KG1 (cell line): ENCODE data around the gene CPTP.
A peak's percentile ranks its signal among the peaks of the same experiment; 100 is the strongest.

Experiments used
- DNase-seq: peaks from one replicate; lab custom pipeline; 2025; lab: John Stamatoyannopoulos, UW

The CPTP gene

DNA sequence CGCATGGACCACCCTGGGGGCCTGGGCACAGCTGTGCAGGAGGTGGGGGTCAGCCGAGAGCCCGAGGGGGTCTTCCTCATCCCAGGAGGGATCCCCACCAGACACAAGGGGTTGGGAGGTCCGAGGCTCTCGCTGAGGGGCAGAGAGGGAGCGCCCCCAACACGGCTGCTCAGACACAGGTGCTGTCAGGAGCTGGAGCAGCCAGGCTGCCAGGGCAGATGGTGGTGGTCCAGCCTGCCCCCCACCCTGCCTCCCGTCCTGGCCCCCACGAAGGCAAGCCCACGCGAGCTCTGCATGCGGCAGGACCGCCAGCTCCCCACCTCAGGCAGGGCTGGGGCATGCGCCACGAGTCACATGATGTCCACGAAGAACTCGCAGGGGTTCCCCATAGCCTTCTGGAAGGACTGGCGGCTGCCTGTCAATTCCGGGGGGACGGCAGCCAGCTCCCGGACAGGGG, 11.2 kb downstream of the CPTP start:
- DNase-seq, result no peak

DNA sequence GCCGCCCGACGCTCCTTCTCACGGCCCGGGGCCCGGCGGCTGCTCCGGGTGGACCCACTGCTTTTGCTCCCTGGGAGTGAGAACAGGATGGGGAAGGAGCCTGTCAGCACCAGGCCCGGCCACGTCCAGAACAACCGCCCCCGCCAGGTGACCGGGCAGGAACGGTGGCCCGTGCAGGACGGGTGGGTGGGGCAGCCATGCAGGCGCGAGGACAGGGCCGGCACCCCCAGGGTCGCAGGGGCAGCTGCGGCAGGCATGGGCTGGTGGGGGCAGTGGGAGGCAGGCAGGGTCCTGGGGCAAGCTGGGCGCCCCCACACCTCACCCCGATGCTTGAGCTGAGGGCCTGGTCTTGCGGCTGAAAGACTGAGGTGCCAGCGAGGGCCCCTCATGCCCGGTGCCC, 11.8 kb downstream of the CPTP start:
- DNase-seq, result no peak

DNA sequence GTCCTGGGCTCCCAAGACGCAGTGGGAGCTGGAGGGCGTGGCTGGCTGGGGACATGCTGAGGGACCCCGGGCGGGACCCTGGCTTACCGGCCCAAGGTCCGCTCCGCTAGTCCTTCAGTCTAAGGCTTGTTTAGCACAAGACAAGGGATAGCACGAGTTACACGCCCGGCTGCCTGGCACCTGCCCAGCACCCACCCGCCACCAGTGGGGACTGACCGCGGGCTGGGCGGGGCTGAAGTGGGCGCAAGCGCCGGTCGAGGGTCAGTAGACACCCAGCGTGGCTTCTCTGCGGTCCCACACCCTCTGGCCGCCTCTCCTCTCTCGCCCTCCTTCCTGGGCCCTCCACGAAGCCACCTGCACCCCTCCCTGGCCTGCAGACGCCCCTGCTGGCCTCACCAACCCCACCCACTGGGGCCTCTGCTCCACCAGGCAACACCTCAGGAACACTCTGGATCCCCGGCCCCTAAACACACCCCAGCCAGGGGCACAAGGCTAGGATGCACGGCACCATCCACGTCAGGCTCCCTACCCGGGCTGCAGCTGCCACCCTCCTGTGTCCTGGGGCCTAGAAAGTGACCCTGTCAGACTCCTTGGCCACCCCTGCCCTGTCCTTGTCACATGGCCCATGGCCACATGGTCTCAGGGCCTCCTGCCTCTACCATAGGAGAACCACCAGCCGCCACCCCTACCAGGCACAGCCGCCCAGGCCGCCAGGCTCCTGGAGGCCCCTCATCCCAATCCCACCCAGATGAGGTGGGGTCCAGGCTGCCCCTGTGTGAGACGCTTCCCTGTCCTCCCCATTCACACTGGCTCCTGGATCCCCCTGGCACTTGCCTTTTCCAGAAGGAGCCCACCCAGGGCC, 12.6 kb downstream of the CPTP start:
- DNase-seq, result no peak

DNA sequence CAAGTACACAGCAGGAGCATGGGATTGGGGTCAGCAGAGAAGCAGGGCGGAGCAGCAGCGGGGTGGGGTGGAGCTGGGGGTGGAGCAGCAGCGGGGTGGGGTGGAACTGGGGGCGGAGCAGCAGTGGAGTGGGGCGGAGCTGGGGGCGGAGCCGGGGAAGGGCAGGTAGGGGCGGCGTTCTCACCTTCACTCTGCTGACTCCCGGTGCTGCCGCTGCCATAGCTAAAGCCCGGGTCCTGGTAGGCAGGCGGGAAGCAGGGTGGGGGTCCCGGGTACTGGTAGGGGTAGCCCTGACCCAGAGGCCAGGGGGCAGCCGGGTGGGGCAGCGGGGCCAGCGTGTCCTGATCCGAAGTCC, 13.2 kb downstream of the CPTP start:
- no peak for DNase-seq

DNA sequence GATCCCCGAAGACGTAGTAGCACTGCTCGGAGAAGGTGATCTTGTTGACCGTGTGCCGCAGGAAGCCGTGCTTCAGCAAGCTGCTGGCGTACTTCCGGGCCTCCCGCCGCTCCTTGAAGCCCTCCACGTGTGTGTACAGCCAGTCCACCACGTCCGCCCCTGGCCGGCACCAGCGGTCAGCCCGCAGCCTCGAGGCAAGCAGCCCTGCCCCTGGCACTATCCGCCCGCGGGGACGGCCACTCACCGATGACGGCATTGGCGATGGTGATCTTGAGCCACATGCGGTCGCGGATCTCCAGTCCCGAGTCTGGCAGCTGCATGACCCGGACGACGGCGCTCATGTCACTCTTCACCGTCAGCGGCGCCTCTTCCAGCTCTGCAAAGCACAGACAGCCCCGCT, 13.7 kb downstream of the CPTP start:
- DNase-seq, result no peak

DNA sequence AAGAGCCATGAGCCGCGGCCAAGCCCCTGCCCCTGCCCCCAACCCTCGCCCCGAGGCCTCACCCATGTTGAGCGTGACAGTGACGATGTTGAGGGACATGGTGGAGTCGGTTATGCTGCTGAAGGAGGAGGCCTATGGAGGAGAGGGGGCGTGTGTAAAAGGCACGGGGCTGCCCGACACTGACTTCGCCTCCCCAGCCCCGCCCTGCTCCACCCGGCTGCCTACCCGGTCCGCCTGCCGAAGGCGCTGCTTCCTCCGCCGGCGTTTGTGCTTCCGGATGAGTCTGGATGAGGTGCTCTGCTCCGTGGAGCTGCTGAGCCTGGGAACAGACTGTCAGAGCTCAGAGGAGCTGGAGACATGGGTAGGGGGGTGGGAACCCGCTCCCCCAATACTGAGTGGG, 15.6 kb downstream of the CPTP start:
- DNase-seq, result no peak

DNA sequence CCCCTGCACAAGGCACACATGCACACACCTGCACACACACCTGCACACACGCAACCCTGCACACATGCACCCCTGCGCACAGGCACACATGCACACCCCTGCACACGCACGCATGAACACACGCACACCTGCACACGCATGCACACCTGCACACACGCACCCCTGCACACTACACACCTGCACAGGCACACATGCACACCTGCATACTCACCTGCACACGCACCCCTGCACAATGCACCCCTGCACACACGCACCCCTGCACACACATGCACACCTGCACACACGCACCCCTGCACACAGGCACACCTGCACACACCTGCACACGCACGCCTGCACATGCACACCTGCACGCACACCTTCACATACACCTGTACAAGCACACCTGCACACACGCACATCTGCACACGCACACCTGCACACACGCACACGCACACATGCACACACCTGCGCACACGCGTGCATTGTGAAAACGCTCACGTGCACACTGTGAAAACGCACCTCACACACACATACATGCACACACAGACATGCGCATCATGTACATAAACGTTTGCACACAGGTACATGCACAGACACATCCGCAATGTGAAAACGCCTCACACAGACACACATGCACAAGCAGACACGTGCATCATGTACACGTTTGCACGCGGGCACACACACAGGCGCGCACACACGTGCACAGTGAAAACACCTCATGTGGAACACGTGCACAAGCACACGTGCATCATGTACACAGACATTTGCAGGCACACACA, 16.4 kb downstream of the CPTP start:
- no peak for DNase-seq

DNA sequence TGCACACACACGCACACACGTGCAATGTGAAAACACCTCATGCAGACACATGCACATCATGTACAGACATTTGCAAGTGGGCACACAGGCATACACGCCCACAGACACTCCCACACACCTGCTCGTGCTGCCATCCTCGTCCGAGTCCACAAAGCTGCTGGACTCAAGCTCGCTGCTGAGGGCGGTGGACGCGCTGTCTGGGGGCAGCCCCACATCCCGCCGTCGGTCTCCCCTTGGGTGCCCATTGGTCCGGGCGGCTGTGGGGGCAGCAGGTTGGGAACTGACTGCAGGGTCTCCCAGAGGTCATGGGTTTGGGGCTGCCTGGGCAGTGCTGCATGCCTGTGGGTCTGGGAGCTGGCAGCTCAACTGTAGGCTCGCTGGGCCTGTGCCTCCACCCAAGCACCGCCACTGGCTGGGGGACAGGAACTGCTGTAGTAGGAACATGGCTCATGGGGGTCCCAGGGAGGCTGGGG, 17.0 kb downstream of the CPTP start:
- DNase-seq, result no peak

DNA sequence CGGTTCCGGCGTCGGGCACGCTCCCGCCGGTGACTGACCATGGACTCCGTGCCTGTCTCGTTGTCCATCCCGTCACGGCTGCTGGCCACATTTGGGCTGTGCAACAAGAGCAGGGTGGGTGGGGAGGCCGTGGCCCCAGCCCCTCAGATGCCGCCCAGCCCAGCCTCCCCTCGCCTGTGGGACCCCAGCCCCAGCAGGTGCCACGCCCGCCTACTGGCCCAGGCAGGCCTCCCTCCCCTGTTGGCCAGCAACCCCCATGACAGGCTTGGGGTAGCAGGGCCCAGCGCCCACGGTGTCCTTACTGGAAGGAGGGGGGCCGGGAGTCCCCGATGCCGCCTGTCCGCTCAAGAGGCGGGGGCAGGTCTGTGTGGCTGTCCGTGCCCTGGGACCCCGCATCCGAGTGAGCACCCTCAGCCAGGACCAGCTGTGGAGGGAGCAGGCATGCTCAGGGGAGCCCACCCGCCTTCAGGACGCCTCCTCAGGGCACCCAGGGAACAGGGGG, 17.5 kb downstream of the CPTP start:
- no peak for DNase-seq

DNA sequence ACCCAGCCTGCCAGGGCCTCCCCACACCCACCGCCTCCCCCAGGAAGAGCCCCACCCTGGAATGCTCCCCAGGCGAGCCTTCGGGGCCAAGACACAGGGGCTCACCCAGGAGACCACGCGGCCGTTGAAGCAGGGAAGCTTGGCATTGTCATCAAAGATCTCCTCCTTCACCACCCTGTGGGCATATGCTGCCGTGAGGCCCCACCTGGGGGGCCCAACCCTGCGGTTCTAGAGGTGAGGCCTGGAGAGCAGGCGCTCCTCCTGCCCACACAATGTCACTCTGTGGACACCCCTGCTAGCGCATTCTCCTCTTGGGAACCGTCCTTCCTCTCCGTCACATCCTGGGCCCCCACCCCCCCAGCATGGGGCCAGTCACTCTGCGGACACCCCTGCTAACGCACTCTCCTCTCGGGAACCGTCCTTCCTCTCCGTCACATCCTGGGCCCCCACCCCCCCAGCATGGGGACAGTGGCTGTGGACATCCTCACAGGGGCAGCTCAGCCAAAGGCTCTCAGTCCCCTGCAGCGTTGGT, 18.0 kb downstream of the CPTP start:
- no peak for DNase-seq

DNA sequence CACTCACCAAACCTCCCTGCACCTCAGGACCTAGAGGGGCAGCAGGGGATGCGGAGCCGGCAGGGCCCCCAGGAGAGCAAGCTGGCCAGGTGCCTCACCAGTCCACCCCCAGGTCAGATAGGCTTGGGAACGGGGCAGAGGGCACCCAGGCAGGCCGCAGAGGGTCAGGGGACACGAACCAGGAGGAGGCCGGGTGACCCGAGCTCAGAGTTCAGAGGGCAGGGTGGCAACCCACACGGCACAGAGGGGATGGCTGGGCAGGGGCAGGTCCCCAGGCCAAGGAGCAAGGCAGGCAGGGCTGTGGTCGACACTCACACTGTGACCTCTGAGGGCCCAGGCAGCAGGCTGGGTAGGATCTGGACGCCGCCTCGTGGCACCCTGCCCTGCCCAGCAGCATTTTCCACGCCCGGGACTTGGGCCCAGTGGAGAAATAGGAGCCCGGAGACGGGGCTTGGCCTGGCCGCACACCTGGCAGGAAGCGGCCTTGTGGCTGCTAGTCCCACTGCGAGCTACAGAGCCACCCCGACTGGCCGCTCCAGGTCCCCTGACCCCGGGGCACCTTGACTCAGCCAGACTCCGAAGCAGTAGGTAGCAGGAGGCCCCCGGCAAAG, 19.3 kb downstream of the CPTP start:
- no peak for DNase-seq

DNA sequence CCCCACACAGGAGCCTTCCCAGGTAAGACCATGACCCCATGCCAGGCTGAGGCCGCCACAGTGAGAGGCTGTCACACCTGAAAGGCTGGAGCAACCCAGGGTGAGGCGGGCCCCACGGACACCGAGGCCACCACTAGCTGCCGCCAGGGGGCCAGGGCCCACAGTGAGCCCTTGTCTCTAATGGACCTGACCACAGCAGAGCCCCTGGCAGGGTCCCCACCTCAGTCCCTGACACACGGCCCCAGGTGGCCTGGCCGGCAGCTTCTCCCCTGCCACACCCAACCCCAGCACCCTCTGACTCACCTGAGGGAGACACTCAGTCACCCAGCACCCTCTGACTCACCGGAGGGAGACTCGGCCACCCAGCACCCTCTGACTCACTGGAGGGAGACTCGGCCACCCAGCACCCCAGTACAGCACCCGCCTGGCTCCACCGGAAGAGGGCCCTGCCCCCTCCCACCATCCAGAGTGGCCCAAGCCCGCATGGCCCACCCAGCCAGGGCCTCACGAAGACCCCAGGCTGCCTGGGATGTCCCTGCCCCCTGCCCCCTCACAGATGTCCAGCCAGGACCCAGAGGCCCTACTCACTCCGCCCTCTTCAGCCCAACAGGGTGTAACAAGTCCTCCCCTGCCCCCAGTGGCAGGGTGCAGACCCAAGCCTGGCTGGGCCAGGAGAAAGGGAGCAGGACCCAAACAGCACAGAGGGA, 20.2 kb downstream of the CPTP start:
- no peak for DNase-seq

DNA sequence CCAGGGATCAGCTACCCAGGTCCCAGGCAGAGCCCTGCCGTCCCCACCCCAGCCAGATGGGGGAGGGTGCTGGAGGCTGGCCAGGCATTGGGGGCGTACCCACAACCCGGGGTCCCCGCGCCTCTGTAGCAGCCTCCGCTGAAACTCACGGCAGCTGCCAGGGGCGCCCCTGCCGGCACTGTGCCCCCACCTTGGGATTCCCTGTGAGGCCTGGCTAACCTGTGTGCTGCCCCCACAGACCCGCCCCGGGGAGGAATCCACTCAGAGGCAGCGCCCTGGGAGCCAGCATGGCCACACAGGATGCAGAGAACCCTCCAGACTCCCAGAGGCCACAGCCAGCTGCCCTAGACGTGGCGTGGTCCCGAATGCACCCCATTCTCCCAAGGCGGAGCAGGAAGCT, 20.8 kb downstream of the CPTP start:
- no peak for DNase-seq

DNA sequence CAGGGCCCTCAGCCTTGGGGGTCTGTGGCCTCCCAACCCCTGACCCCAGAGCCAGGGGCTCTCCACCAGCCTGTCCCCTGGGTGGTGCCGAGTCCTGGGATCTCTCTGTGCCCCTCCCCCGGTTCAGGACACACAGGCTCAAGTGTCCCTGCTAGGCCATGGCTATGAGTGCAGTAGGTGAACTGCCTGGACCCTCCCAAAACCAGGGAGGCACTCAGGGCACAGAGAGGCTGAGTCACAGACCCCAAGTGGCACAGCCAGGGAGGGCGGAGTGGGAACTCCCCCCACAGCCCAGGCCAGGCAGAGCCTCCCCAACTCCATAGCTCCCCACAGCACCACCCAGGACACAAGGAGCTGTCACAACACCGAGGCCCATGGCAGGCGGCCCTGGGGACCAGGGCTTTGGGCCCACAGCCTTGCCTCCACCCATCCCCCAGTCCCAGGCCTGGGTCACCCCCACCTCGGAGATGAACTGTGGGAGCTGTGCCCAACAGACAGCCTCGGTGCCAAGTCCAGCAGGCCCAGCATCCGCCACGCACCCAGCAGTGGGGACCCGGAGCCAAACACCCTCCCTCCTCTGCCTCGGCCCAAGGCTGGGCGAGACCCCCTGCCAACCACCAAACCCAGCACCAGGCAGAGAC, 21.4 kb downstream of the CPTP start:
- DNase-seq, result no peak

DNA sequence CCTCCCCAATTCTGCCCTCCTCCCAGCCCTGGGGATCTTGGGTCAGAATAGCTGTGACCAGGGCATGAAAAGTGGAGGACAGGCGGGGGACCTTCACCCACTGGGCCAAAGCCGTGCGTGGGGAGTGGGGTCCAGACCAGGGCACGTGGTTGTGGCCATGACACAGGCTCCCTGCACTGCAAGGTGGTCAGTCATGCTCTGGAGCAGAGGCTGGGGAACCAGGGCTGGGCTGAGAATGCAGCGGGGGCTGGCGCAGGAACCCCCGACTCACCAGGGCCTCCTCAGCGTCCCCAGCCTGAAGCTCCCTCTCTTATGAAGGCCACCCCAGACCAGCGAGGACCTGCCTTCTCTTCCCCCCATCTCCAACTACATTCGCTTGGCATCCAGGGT, 21.9 kb downstream of the CPTP start:
- no peak for DNase-seq

DNA sequence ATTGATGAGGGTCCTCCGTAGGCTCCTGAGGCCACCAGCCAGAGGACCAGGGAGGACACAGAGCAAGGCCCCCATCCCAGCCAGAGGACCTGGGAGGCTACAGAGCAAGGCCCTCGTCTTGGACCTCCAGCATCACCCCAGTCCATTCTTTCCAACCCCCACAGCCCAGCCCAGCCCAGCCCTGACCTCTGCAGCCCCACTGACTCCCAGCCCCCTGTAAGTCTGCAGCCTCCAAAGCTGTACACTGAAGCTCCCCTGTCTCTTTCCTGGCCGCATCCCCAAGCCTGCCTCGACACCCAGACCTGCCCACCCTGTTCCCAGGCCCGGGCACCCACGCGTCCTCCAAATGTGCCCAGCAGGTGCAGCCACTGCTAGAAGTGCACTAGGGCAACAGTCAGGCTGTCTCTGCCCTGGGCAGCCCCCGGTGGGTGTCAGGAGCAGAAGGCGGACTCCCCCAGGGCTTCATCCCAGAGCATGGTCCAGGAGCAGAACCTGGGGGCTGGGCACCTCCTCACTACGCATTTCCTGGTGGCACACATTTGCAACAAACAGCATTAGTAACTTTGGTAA, 22.5 kb downstream of the CPTP start:
- no peak for DNase-seq

DNA sequence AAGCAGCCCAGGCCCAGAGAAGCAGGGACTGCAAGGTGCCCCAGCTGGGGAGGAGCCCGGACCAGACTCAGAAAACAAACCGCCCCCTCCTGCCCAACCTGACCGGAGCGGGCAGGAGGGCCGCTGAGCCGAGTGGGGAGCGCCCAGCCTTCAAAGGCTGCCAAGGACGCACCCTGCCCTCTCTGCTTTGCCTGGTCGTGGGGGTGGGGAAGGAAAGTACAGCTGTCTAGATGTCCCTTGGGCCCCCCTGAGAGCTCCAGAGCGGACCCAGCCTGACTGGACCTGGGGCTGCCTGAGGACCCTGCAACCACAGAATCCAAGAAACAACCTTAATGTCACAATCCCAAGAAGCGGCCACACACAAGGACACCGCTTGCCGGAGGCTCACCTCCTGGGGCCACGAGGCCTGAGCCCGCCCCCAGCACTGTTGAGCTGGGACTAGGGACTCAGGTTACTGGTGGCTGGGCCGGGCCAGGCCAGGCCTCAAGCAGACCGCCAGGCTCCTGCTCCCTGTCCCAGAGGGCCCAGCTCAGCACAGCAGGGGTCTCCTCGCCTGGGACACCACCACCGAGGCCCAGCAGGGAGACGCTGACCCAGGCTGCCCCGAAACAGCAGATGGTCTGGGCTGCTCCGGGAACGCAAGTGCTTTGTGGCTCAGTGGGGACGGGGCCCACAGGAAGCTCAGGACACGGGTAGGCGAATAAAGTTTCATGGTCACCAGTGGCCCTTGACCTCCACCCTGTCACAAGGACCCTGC, 23.2 kb downstream of the CPTP start:
- no peak for DNase-seq

DNA sequence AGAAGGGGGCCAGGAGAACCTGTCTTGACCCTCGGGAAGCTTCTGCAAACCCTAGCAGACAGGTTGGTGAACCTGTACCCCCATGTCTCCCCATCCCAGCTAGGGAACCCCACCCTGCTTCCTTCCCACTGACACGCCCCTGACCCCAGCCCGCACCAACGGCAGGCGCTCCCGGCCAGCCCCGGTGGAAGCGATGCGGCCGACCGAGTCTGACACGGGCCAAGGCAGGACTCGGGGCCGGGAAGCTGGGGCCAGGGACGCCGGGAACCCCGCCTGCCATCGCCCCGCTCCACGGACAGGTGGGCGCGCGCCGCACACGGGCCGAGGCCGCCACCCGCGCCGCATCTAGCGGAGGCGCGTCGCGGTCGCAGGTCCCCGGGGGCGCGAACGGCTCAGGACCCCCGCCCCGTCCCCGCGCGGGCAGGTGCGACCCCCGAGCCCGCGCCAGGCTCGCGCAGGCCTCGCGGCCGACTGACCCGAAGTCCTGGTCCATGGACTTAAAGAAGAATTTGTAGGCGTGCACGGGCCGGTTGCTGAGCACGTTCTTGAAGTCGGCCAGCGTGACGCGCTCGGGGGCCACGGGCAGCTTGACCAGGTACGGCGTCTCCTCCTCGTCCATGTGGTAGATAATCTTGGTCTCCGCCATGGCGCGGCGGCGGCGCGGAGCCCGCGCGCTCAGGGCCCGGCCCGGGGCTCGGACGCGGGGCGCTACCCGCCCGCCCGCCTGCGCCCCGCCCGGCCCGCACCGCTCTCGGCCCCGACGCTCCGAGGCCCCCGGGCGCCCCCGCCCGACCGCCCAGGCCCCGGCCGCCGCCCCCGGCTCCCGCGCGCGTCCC, 24.0 kb downstream of the CPTP start:
- DNase-seq, result no peak

DNA sequence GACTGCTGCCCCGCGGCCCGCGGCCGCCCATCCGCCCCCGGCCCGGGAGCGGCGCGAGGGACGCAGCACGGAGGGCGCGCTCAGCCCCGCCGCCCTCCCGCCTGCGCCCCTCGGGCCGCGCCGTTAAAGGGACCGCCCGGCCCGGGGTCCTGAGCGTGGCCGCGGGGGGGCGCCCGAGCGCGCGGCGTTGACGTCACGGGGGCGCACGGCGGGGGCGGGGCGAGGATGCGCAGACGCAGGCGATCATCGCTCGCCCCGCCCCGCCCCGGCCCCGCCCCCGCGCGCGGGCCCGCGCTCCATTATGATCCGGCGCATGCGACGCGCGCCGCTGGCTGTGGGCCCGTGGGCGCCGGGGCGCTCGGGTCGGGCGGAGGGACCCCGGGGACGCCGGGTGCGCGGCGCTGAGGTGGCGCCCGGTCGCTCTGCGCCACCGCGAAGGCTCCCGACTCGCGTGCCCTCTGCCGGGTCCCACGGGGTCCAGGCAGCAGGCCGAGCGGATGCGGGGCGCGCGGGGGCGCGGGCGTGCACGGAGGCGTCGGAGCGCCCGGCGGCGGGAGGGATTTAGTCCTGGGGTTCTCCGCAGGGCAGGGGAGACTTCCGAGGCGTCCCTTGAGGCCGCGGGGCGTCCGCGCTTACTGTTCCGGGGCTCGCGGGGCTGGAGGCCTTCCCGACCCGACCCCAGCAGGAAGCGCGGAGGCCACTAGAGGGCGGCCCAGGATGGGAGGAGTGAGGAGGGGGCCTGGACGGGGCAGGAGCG, 24.8 kb downstream of the CPTP start, which contains the start of gene DVL1:
Gene DVL1, minus strand, starts transcription at position 163 of the 757 bp plus-strand sequence. CDS start 353 bp downstream, outside the sequence.
- DNase-seq, result peak; percentile 6
